Muscle of leg (tissue), 16 donors: Measurements from ENCODE around the gene CLK1. TPM values are rescaled to one million over a fixed set of nuclear protein-coding genes. Genes with fewer than 3 reads are reported as not detected.

Experiments used
- DNase-seq: peaks from one replicate; pipeline ENCODE4 v3.0.0; 2013
- H3K27ac ChIP-seq: one replicate; pipeline ENCODE4 v1.5.1; 2013; ENCODE audit warnings: mild to moderate bottlenecking, low read length, control low read depth
- H3K27me3 ChIP-seq: one replicate; pipeline ENCODE4 v1.6.1; 2013; ENCODE audit warnings: low read length; ENCODE audit not compliant: control insufficient read depth, insufficient read depth
- H3K36me3 ChIP-seq: one replicate; pipeline ENCODE4 v1.6.1; 2013; ENCODE audit warnings: low read length; ENCODE audit not compliant: control insufficient read depth, insufficient read depth
- H3K4me1 ChIP-seq: one replicate; pipeline ENCODE4 v1.6.1; 2013; ENCODE audit warnings: low read length; ENCODE audit not compliant: control insufficient read depth, insufficient read depth
- H3K4me3 ChIP-seq: one replicate; pipeline ENCODE4 v1.5.1; 2013; ENCODE audit warnings: low read length, control low read depth
- H3K9me3 ChIP-seq: replicated peaks from 2 replicates; pipeline ENCODE4 v1.6.1; 2013; ENCODE audit warnings: low read depth, low read length; ENCODE audit not compliant: control insufficient read depth
- WGBS: methylation state at CpG from one replicate; pipeline ENCODE4 v1.1.5; 2013; ENCODE audit warnings: missing lambda C conversion rate; ENCODE audit not compliant: insufficient coverage; 5-methylcytosine and 5-hydroxymethylcytosine counted together
- long read RNA-seq, 11 donors: transcript quantifications; one replicate each; lab custom pipeline, GENCODE V29; 2026
- polyA plus RNA-seq, 8 donors: library from polyadenylated mRNA; unstranded; fragments of 120-200 nt; gene quantifications; one replicate each; pipeline versions ENCODE4 v1.2.1 to v1.2.3, GENCODE V29; 2013; ENCODE audit warnings: inconsistent platforms in 1 of 8, low replicate concordance in 1 of 8; ENCODE audit not compliant: insufficient read length in 8 of 8, insufficient read depth in 1 of 8
- total RNA-seq: library from RNA; stranded (reverse); fragments of 120-200 nt; gene quantifications from one replicate; pipeline ENCODE4 v1.2.4, GENCODE V29; 2013

Gene CLK1
- total RNA-seq (122 TPM), polyA plus RNA-seq (100 to 1,000 TPM; 112 to 179 (median 127) TPM)
- long read RNA-seq, donor 1, transcript CLK1-201 (13 exons, 1,888 nt), result major isoform, 8 of 21 reads
- long read RNA-seq, donor 1, partial matches to known transcripts, result 7 of 21 reads
- long read RNA-seq, donor 1, other reads (novel, unspliced or antisense), result 0 of 21 reads
- long read RNA-seq, donor 2, partial matches to known transcripts, result 0 of 5 reads
- long read RNA-seq, donor 2, other reads (novel, unspliced or antisense), result 0 of 5 reads
- long read RNA-seq, donor 3, transcript CLK1-204 (12 exons, 1,682 nt), result major isoform, 13 of 38 reads
- long read RNA-seq, donor 3, transcript CLK1-201 (13 exons, 1,888 nt), result minor isoform, 8 of 38 reads
- long read RNA-seq, donor 3, partial matches to known transcripts, result 6 of 38 reads
- long read RNA-seq, donor 3, other reads (novel, unspliced or antisense), result 0 of 38 reads
- long read RNA-seq, donor 4, transcript CLK1-201 (13 exons, 1,888 nt), result major isoform, 7 of 13 reads
- long read RNA-seq, donor 4, partial matches to known transcripts, result 0 of 13 reads
- long read RNA-seq, donor 4, other reads (novel, unspliced or antisense), result 0 of 13 reads
- long read RNA-seq, donor 5, transcript CLK1-201 (13 exons, 1,888 nt), result major isoform, 25 of 120 reads
- long read RNA-seq, donor 5, transcript CLK1-204 (12 exons, 1,682 nt), result minor isoform, 23 of 120 reads
- long read RNA-seq, donor 5, transcript CLK1-210 (11 exons, 3,208 nt), result minor isoform, 14 of 120 reads
- long read RNA-seq, donor 5, partial matches to known transcripts, result 50 of 120 reads
- long read RNA-seq, donor 5, other reads (novel, unspliced or antisense), result 0 of 120 reads
- long read RNA-seq, donor 6, transcript CLK1-210 (11 exons, 3,208 nt), result minor isoform, 7 of 90 reads
- long read RNA-seq, donor 6, transcript CLK1-201 (13 exons, 1,888 nt), result minor isoform, 10 of 90 reads
- long read RNA-seq, donor 6, transcript CLK1-204 (12 exons, 1,682 nt), result major isoform, 28 of 90 reads
- long read RNA-seq, donor 6, partial matches to known transcripts, result 37 of 90 reads
- long read RNA-seq, donor 6, other reads (novel, unspliced or antisense), result 0 of 90 reads
- long read RNA-seq, donor 7, transcript CLK1-210 (11 exons, 3,208 nt), result minor isoform, 8 of 57 reads
- long read RNA-seq, donor 7, transcript CLK1-204 (12 exons, 1,682 nt), result major isoform, 10 of 57 reads
- long read RNA-seq, donor 7, transcript CLK1-201 (13 exons, 1,888 nt), result minor isoform, 6 of 57 reads
- long read RNA-seq, donor 7, partial matches to known transcripts, result 30 of 57 reads
- long read RNA-seq, donor 7, other reads (novel, unspliced or antisense), result 0 of 57 reads
- long read RNA-seq, donor 8, transcript CLK1-201 (13 exons, 1,888 nt), result major isoform, 20 of 40 reads
- long read RNA-seq, donor 8, partial matches to known transcripts, result 12 of 40 reads
- long read RNA-seq, donor 8, other reads (novel, unspliced or antisense), result 0 of 40 reads
- long read RNA-seq, donor 9, transcript CLK1-204 (12 exons, 1,682 nt), result major isoform, 8 of 46 reads
- long read RNA-seq, donor 9, transcript CLK1-208 (2 exons, 484 nt), result minor isoform, 6 of 46 reads
- long read RNA-seq, donor 9, transcript CLK1-201 (13 exons, 1,888 nt), result major isoform, 8 of 46 reads
- long read RNA-seq, donor 9, partial matches to known transcripts, result 21 of 46 reads
- long read RNA-seq, donor 9, other reads (novel, unspliced or antisense), result 0 of 46 reads
- long read RNA-seq, donor 10, transcript CLK1-208 (2 exons, 484 nt), result minor isoform, 7 of 68 reads
- long read RNA-seq, donor 10, transcript CLK1-204 (12 exons, 1,682 nt), result minor isoform, 9 of 68 reads
- long read RNA-seq, donor 10, transcript CLK1-201 (13 exons, 1,888 nt), result major isoform, 14 of 68 reads
- long read RNA-seq, donor 10, partial matches to known transcripts, result 29 of 68 reads
- long read RNA-seq, donor 10, other reads (novel, unspliced or antisense), result 0 of 68 reads
- long read RNA-seq, donor 11, transcript CLK1-204 (12 exons, 1,682 nt), result minor isoform, 5 of 48 reads
- long read RNA-seq, donor 11, transcript CLK1-201 (13 exons, 1,888 nt), result major isoform, 10 of 48 reads
- long read RNA-seq, donor 11, transcript CLK1-208 (2 exons, 484 nt), result minor isoform, 5 of 48 reads
- long read RNA-seq, donor 11, partial matches to known transcripts, result 22 of 48 reads
- long read RNA-seq, donor 11, other reads (novel, unspliced or antisense), result 0 of 48 reads

DNA sequence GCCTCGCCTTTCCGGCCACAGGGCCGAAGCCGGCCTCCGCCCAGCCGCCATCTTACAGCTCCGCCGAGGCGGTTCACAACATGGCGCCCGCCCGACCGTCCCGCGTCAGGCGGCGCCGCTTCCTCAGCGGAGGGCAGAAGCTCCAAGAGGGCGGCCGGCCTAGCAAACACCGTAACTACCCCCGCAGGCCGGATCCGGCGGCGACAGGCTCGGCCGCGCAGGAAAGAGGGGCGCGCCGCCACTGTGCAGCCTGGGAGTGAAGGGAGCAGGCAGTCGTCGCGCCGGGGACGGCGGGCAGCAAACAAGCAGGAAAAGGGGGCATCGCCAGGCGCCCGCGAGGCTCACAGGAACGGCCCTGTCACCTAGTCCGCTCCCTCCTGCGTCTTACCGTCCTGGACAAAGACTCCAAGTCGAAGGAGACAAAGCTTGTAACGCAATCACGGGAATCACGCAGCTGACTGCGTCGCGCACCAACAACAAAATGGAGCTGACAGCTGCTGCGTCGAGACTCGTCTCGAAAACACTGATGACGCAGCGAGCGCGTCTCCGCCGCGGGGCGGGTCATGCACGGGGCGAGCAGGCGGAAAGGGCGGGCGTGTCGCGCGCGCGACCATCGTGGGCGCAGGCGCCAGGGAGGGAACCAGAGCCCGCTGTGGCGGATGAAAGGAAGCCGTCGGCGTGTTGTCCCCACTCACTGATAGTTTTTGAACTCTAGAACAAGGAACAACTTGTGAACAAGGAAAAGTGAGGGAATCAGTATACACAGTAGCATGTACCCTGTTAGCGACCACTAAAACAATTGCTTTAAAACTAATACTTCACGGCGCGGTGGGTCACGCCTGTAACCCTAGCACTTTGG, at the start of gene CLK1:
TSS of gene CLK1 (minus strand) at position 483 of the 859 bp plus-strand sequence. CDS start 2,796 bp downstream, outside the sequence.
- peaks cover 6% of the 10 kb centered on the region for H3K36me3 ChIP-seq
- under 1% methylated on average over 77 of the region's 89 CpGs for WGBS
- DNase-seq, result peak; percentile 98
- peak within 1 kb of the TSS; percentile 100 for H3K27ac ChIP-seq
- H3K4me1 ChIP-seq, result peaks cover 14% of the 10 kb centered on the region
- H3K4me3 ChIP-seq, result peak within 1 kb of the TSS; percentile 100
- H3K9me3 ChIP-seq, result no peaks in the 10 kb centered on the region
- no peaks in the 10 kb centered on the region for H3K27me3 ChIP-seq

GRCh38 chr2:200913654-200914053, 49.2 kb upstream of the CLK1 start:
- Histone ChIP-seq H3K4me1 (no peaks in the 10 kb centered on the region), H3K27ac (no peak overlapping the region), H3K4me3 (no peak overlapping the region), H3K9me3 (no peaks in the 10 kb centered on the region), H3K36me3 (peaks cover 47% of the 10 kb centered on the region), H3K27me3 (no peaks in the 10 kb centered on the region)
- DNase-seq, result no peak

- 92% methylated on average over 2 of the region's 4 CpGs for WGBS
- H3K9me3 ChIP-seq, result no peaks in the 10 kb centered on the region
- no peak overlapping the region for H3K27ac ChIP-seq
- H3K4me3 ChIP-seq, result no peak overlapping the region
- DNase-seq, result no peak
- H3K27me3 ChIP-seq, result no peaks in the 10 kb centered on the region
- peaks cover 36% of the 10 kb centered on the region for H3K36me3 ChIP-seq
- H3K4me1 ChIP-seq, result no peaks in the 10 kb centered on the region
These were observed 45.5 kb upstream of the CLK1 start for GRCh38 chr2:200909958-200910357.

GRCh38 chr2:200905618-200906296, 41.3 kb upstream of the CLK1 start:
- Histone ChIP-seq H3K4me1 (no peaks in the 10 kb centered on the region), H3K27ac (no peak overlapping the region), H3K27me3 (no peaks in the 10 kb centered on the region), H3K4me3 (no peak overlapping the region), H3K9me3 (no peaks in the 10 kb centered on the region), H3K36me3 (peaks cover 28% of the 10 kb centered on the region)
- peak; percentile 69 for DNase-seq
- no CpG with 5 or more reads among the region's 2 CpGs for WGBS

- Histone ChIP-seq H3K27ac (no peak overlapping the region), H3K9me3 (no peaks in the 10 kb centered on the region), H3K36me3 (peaks cover 37% of the 10 kb centered on the region), H3K4me3 (no peak overlapping the region), H3K27me3 (no peaks in the 10 kb centered on the region), H3K4me1 (no peaks in the 10 kb centered on the region)
- whole genome bisulfite sequencing, result 33% methylated on average over 1 of the region's 4 CpGs
- peak; percentile 85 for DNase-seq
These were observed 37.1 kb upstream of the CLK1 start for GRCh38 chr2:200901459-200902072.

- DNase-seq, result no peak
- Histone ChIP-seq H3K36me3 (peaks cover 43% of the 10 kb centered on the region), H3K27ac (no peak overlapping the region), H3K27me3 (no peaks in the 10 kb centered on the region), H3K9me3 (no peaks in the 10 kb centered on the region), H3K4me3 (no peak overlapping the region), H3K4me1 (no peaks in the 10 kb centered on the region)
These were observed 35.0 kb upstream of the CLK1 start for GRCh38 chr2:200899482-200899881.

DNA sequence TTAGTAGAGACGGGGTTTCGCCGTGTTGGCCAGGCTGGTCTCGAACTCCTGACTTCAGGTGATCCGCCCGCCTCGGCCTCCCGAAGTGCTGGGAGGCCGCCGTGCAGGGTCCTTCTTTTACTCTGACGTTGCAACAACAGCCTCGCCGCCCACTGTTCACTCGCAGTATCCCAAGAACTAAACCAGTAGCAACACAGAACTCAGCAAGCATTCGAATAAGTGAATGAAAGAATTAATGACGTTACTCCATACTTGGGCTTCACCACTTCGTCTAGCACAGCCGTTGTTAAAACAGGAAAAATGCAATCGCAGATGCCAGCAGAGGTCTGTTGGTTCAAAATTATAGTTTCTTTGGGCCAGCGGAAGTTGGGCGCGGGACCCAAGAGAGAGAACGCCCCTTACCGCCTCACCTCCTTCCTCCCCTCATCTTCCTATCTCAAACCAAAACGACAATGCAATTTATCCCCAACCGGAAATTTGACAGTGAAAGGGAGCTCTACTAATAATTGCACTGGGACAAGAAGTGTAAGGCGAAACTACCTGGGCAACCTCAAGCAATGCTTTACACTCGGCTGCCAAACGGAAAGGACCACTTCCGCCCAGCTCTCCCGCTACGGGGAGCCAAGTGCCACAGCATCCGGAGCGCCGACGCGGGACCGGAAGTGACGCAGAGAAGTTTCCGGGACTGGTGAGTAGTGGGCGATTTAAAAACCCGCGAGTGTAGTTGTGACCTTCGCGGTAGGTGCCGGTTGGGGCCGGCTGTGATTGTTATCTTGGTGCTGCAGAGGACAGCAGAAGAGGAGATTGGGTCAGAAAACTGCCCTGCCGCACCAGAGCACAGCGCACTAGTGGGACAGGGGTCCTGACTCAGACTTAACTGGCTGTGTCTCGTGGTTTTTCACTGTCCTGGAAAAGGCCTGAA, 24.5 kb upstream of the CLK1 start, which contains the start of the genes NIF3L1 and PPIL3:
TSS of gene NIF3L1 (plus strand) at position 668 of the 922 bp plus-strand sequence. CDS start 2,573 bp downstream, outside the sequence.
TSS of gene PPIL3 (minus strand) at position 374 of the 922 bp plus-strand sequence. CDS start 1,462 bp downstream, outside the sequence.
- DNase-seq, result peak; percentile 99
- H3K27ac ChIP-seq, result peak within 1 kb of the TSS; percentile 96
- peak within 1 kb of the TSS; percentile 63 for H3K4me3 ChIP-seq
- WGBS, result 0% methylated on average over 34 of the region's 50 CpGs
- no peaks in the 10 kb centered on the region for H3K27me3 ChIP-seq
- peaks cover 14% of the 10 kb centered on the region for H3K36me3 ChIP-seq
- peaks cover 12% of the 10 kb centered on the region for H3K4me1 ChIP-seq
- H3K9me3 ChIP-seq, result no peaks in the 10 kb centered on the region
